ENCODE results near the gene ARFGEF3. TPM values are rescaled to one million over a fixed set of nuclear protein-coding genes. Genes with fewer than 3 reads are reported as not detected.

Gene ARFGEF3
- total RNA-seq, 2 experiments from 2014 or later: 0.07 to 0.15 TPM

DNA sequence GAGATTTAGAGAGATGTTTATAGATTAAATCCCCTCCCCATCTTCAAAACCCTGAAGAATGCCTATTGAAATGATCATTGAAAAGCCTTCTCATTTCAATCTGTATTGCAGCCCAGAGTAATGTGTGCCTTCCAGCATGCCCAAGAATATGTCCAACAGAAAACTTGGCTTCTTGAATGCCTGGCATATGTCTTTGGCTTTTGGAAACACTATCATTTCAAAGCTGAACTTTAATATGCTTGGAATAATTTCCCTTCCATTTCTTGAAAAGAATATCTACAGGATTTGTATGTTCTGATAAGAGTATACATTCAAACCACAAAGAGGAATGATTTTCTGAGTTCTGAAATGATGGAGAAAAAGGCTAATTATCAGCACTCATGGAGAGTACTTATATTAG is 68.5 kb downstream of the ARFGEF3 start:
- ATAC-seq (no peak), DNase-seq (no peak)
- H3K9me3 Mint-ChIP-seq (ENCODE audit: low read depth): no peaks in the 10 kb centered on the region
- no peaks in the 10 kb centered on the region for H3K4me1 Mint-ChIP-seq
- no peak overlapping the region for H3K4me3 Mint-ChIP-seq
- no peak overlapping the region for H3K27ac Mint-ChIP-seq
- H3K27me3 Mint-ChIP-seq: peaks cover 22% of the 10 kb centered on the region
- H3K36me3 Mint-ChIP-seq: no peaks in the 10 kb centered on the region
- CTCF ChIA-PET: no interaction called here

DNA sequence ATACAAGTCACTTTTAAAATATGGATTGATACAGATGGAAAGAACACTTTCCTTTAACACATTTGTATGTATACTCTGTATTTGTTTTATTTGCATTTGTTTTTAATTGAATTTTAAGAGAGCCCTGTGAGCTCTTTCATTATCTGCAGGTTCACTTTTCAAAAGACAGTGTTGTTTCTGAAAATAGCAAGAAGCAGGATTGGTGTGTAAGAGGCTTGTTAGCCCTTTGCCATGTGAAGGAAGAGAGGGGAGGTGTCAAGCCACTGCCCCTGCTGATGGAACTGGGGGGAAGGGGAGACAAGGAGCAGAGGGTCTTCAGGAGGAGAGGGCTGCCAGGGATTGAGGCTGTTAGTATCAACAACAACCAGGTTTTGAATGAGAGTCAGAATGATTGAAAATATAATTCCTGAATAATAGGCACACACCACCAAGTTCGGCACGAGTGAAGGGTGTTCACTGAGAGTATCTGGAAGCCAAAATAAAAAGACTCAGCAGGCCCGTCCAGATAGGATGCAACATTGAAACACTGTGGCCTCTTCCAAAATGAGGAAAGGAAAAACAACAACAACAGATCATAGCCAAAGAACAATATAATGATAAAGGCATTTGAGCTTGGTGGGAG is 69.1 kb downstream of the ARFGEF3 start:
- Mint-ChIP-seq H3K27me3 (peaks cover 20% of the 10 kb centered on the region), H3K9me3 (ENCODE audit: low read depth) (no peaks in the 10 kb centered on the region), H3K4me1 (no peaks in the 10 kb centered on the region), H3K4me3 (no peak overlapping the region), H3K36me3 (no peaks in the 10 kb centered on the region), H3K27ac (no peak overlapping the region)
- CTCF ChIA-PET: no interaction called here
- ATAC-seq: no peak
- DNase-seq: no peak

DNA sequence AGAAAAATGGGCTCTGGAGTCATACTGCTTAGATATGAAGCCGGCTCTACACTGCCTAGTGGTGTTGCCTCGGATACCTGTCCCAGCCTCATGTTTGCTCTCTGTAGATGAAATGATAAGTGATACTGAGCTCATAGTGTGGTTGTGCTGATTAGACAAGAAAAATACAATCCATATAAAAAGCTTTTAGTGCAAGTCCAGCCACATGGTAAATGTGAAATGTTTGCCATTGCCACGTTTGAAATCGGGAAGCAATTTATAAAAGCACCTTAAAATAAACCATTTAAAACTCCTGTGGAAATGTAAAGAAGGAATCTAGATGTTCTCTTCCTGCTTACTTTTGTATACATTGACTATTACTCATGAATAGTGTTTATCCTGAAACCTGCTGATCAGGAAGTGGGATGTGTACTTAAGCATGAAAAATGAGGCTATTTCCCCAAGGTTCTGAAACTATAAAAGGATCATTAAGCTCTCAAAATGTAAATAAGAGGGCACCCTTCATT is 69.7 kb downstream of the ARFGEF3 start:
- no peak for ATAC-seq
- Mint-ChIP-seq H3K27ac (no peak overlapping the region), H3K27me3 (peaks cover 20% of the 10 kb centered on the region)

DNA sequence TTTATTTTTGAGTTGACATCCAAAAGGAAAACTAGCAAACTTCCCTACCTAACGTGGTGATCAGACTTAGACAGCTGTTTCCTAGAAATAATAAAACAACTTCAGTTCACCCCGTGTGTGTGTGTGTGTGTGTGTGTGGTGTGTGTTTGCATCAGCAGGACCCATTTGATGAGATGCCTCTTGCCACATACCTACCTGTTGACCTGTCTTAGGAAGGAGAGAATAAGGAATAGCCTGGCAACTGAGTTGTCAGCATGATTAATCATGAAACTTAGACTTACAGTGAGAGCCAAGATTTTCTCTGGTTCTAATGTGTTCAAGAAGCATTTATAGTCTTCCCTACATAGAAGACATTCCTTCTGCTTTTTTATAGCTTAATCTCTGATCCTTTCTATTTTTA is 72.6 kb downstream of the ARFGEF3 start:
- H3K4me1 Mint-ChIP-seq: no peaks in the 10 kb centered on the region
- ATAC-seq (no peak), DNase-seq (no peak)
- H3K27ac Mint-ChIP-seq: no peak overlapping the region
- no peaks in the 10 kb centered on the region for H3K9me3 Mint-ChIP-seq (ENCODE audit: low read depth)
- no peak overlapping the region for H3K4me3 Mint-ChIP-seq
- H3K36me3 Mint-ChIP-seq: no peaks in the 10 kb centered on the region
- CTCF ChIA-PET: no interaction called here
- H3K27me3 Mint-ChIP-seq: peaks cover 18% of the 10 kb centered on the region

More for the DNA sequence above, 69.7 kb downstream of the ARFGEF3 start:
- no peak for DNase-seq
- H3K4me3 Mint-ChIP-seq: no peak overlapping the region
- H3K4me1 Mint-ChIP-seq: no peaks in the 10 kb centered on the region
- no peaks in the 10 kb centered on the region for H3K9me3 Mint-ChIP-seq (ENCODE audit: low read depth)
- CTCF ChIA-PET: no interaction called here
- H3K36me3 Mint-ChIP-seq: no peaks in the 10 kb centered on the region

DNA sequence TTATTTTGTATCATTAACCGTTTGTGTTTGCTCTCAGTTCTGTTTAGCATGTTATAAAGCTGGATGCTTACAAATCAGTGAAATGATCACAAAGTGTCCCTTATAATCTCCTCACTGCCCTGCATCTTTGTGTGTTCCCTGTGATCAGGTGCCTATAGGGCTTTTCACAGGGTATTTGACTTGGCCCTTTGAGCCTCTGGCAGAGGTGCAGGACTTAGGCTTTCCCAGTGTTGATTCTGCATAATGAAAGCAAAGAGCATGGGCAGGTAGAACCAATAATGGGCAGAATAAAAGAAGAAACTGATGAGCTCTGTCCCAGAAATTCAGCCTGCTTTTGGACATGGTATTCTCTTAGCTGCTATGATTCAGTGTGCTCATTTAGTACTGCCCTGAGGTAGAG is 73.5 kb downstream of the ARFGEF3 start:
- Mint-ChIP-seq H3K27me3 (peaks cover 18% of the 10 kb centered on the region), H3K27ac (no peak overlapping the region), H3K4me3 (no peak overlapping the region), H3K9me3 (ENCODE audit: low read depth) (no peaks in the 10 kb centered on the region), H3K36me3 (no peaks in the 10 kb centered on the region), H3K4me1 (no peaks in the 10 kb centered on the region)
- no peak for ATAC-seq
- DNase-seq: no peak
- CTCF ChIA-PET: interaction anchor here (0.6 kb wide), 1 partner anchor 406 kb away, joined by 4 read pairs; no protein-coding TSS in a partner anchor

DNA sequence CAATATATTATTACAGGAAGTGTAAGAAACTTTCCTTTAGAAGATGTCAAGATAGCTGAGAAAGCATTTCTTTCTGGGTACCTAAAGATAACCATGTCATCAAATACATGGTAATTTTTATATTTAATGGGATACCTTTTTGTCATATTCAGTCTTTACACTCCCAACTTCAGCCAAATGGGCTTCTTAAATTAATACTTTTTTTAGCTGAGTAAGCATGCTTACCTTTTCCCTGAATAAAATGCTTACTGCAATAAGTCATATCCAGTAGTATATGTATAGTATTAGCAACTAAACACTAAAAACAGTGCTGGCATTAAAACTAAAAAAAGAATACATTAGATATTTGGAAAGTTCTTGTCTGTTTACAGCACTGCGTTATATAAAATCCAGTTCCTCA is 74.0 kb downstream of the ARFGEF3 start:
- H3K27ac Mint-ChIP-seq: no peak overlapping the region
- no peaks in the 10 kb centered on the region for H3K9me3 Mint-ChIP-seq (ENCODE audit: low read depth)
- DNase-seq (no peak), ATAC-seq (no peak)
- H3K4me3 Mint-ChIP-seq: no peak overlapping the region
- H3K4me1 Mint-ChIP-seq: no peaks in the 10 kb centered on the region
- CTCF ChIA-PET: no interaction called here
- peaks cover 17% of the 10 kb centered on the region for H3K27me3 Mint-ChIP-seq
- H3K36me3 Mint-ChIP-seq: no peaks in the 10 kb centered on the region

DNA sequence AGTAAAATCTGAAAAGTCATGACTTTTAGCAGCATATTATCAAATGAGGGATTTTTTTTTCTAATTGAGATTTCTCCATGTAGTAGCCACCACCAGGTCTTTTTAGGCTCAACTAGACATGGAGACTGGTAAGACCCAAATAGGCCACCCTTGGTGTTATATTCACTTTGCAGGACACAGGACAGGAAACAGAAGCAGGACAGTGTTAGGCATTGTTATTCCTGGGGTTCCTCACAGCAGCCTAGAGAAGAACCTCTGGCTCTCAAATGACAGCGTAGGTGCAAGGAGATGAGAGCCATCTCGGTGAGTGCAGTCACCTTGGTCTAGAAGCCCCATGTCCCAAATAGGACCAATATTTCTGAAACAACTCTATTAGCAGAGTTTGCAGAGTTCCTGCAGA is 75.7 kb downstream of the ARFGEF3 start:
- CTCF ChIA-PET: interaction anchor here (1.3 kb wide), 1 partner anchor 121 kb away, joined by 3 read pairs; no protein-coding TSS in a partner anchor
- H3K4me1 Mint-ChIP-seq: no peaks in the 10 kb centered on the region
- ATAC-seq (no peak), DNase-seq (no peak)
- peaks cover 9% of the 10 kb centered on the region for H3K27me3 Mint-ChIP-seq
- H3K4me3 Mint-ChIP-seq: no peak overlapping the region
- no peak overlapping the region for H3K27ac Mint-ChIP-seq
- no peaks in the 10 kb centered on the region for H3K36me3 Mint-ChIP-seq
- no peaks in the 10 kb centered on the region for H3K9me3 Mint-ChIP-seq (ENCODE audit: low read depth)

DNA sequence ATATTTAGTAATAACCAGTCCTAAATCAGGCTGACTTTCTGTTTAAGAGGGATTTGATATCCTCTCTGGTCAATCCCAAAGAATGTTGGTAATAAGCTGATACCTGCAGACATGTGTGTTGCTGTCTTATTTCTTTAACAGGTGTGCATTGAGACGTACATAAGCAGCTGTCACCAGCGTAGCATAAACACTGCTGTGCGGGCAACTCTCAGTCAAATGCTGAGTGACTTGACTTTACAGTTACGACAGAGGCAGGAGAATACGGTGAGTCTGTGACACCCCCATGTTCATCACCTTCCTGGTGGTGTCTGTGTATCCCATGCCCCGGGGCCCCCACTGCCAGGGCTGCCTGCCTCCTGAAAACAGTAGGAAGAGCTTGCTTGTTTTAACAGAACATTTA is 76.6 kb downstream of the ARFGEF3 start:
- Mint-ChIP-seq H3K9me3 (ENCODE audit: low read depth) (no peaks in the 10 kb centered on the region), H3K27me3 (peaks cover 16% of the 10 kb centered on the region), H3K4me3 (no peak overlapping the region), H3K27ac (no peak overlapping the region), H3K36me3 (no peaks in the 10 kb centered on the region), H3K4me1 (no peaks in the 10 kb centered on the region)
- DNase-seq: no peak
- CTCF ChIA-PET: interaction anchor here (1.3 kb wide), 1 partner anchor 122 kb away, joined by 3 read pairs; no protein-coding TSS in a partner anchor
- ATAC-seq: no peak

DNA sequence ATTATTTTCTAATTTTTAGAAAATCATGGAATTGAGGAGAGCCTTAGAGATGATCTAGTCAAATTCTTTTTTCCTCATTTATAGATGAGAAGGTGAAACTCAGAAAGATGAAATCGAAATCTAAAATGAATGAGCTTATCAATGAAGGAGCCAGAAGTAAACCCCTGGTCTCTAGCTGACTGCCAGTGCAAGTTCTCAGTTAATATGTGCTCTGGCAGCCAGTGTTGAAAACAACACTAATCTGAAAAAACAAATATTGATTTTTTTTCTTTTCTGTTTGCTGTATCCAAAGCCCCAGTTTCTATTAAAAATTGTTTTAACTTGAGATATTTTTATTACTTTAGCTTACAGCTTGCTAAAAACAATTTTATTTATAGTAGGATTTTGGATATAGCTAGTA is 78.0 kb downstream of the ARFGEF3 start:
- no peak for ATAC-seq
- Mint-ChIP-seq H3K36me3 (no peaks in the 10 kb centered on the region), H3K4me3 (no peak overlapping the region), H3K4me1 (no peaks in the 10 kb centered on the region), H3K27ac (no peak overlapping the region), H3K9me3 (ENCODE audit: low read depth) (no peaks in the 10 kb centered on the region), H3K27me3 (peaks cover 20% of the 10 kb centered on the region)
- DNase-seq: no peak
- CTCF ChIA-PET: no interaction called here

DNA sequence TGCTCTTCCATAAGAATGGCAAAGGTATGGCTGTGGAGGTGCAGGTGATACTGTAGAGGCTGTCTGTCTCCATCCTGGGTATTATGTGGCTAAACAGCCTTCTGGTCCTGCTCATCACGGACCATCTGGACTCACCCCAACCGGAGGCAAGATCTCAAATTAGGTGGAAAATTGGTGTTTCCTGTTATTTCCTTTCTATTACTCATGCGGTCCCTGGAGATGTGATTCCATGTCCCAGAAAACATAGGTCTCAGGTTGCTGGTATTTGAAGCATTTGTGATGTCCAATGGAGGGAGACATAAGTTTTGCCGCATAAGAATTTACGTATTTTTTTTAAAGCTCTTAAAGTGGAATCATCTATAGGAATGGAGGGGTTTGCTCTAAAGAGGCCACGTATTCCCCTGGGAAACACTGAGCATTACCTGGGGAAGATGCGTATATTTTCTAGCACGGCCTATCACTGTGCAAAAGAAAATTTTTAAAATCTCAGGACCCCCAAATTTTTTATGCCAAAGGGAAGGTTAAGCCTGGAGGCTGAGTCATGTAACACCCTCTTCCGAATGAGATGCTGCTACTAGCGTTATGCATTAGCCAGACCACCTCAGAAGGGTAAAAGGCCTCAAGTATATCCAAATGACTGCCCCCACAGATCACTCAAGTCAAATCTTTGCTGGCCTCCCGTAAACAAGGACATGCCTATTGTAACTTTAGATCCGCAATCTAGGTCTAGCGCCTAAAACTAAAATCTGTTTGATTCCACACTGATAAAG is 78.9 kb downstream of the ARFGEF3 start:
- no peaks in the 10 kb centered on the region for H3K36me3 Mint-ChIP-seq
- H3K27me3 Mint-ChIP-seq: peaks cover 20% of the 10 kb centered on the region
- no peak overlapping the region for H3K4me3 Mint-ChIP-seq
- no peaks in the 10 kb centered on the region for H3K4me1 Mint-ChIP-seq
- no peak for ATAC-seq
- DNase-seq: no peak
- H3K9me3 Mint-ChIP-seq (ENCODE audit: low read depth): no peaks in the 10 kb centered on the region
- CTCF ChIA-PET: no interaction called here
- H3K27ac Mint-ChIP-seq: no peak overlapping the region

DNA sequence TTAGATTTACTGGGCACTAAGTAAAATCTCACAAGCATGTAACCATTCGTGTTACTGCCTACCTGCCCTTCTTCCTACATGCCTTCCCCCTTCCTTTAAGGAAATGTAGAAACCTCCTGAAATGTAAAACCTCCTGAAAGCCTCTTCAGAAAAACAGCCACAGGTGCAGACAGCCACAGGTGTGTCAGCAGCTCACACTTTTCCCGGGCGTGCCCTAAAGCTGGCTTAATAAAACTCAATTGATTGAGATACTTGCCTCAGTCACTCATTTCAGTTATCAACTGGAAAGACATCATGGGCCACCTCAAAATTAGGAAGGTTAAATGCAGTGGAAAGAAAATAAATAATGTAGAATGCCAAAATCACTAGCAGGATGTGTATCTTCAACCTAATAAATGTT is 79.6 kb downstream of the ARFGEF3 start:
- Mint-ChIP-seq H3K4me1 (no peaks in the 10 kb centered on the region), H3K27me3 (peaks cover 21% of the 10 kb centered on the region), H3K9me3 (ENCODE audit: low read depth) (no peaks in the 10 kb centered on the region), H3K27ac (no peak overlapping the region), H3K36me3 (no peaks in the 10 kb centered on the region), H3K4me3 (no peak overlapping the region)
- CTCF ChIA-PET: no interaction called here
- no peak for ATAC-seq
- no peak for DNase-seq

DNA sequence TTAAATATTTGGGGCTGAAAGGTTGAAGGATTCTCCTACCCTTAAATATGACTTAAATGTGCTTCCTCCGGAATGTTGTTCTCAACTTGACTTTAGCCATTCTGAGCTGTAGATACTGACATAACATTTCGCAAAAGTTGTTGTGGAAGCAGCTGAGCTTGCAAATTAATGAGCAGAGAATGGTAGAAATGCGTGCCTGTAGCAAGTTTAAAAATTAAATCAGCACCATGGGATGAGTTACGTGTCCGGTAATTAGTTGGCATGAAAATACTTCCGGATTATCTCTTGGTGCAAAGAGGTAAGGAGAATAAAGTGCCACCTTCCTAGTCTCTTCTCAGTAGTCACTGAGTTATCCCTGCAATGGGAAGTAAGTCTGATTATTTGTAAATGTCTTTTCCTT is 80.2 kb downstream of the ARFGEF3 start:
- peaks cover 21% of the 10 kb centered on the region for H3K27me3 Mint-ChIP-seq
- no peaks in the 10 kb centered on the region for H3K36me3 Mint-ChIP-seq

DNA sequence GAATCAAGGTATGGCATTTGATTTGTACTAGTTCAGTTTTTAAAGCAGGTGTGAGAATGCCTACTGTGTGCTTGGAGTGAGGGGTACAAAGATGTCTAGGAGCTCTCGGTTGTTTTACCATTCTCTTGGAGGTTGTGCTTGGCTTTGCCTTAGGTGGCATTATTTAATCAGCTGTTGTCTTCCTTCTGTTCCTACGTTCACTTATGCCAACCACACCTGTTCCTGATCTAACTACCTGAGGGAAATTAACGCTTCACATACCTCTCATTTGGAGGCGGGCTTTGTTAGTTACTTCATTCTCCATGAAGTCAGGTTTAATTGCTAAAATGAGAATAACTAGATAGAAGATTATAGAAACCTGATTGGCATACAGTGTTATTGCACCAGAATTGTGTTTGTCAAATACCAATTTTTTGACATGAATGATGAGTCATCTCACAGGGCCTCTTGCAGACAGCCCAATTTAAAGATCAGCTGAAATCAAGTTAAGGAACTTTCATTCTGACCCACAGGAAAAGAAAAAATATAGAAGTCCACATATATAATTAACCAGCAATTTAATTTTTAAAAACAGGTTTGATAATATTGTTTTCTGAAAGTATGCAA is 81.4 kb downstream of the ARFGEF3 start:
- Mint-ChIP-seq H3K27me3 (peaks cover 19% of the 10 kb centered on the region), H3K9me3 (ENCODE audit: low read depth) (no peaks in the 10 kb centered on the region), H3K4me1 (no peaks in the 10 kb centered on the region), H3K27ac (no peak overlapping the region), H3K36me3 (no peaks in the 10 kb centered on the region), H3K4me3 (no peak overlapping the region)
- DNase-seq (no peak), ATAC-seq (no peak)
- CTCF ChIA-PET: no interaction called here

More for the DNA sequence above, 80.2 kb downstream of the ARFGEF3 start:
- Mint-ChIP-seq H3K27ac (no peak overlapping the region), H3K9me3 (ENCODE audit: low read depth) (no peaks in the 10 kb centered on the region), H3K4me1 (no peaks in the 10 kb centered on the region), H3K4me3 (no peak overlapping the region)
- DNase-seq (no peak), ATAC-seq (no peak)
- CTCF ChIA-PET: no interaction called here

DNA sequence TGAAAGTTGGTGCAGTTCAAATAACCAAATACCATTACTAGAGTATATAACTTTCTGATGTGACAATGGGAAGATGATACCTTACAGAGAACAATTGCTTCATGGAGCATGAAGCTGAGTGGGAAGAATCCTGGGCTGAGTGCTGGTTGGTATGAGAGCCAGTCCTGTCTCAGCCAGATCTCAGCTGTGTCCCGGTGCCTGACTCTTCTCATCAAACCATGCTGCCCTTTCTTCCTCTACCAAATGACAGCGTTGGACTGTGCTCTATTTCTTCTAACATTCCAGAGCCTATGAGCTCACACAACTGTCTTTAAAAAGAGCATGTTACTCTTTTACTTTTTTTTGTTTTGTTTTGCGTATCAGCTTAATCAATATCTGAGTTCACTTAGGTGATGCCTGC is 84.0 kb downstream of the ARFGEF3 start:
- ATAC-seq (no peak), DNase-seq (no peak)
- no peaks in the 10 kb centered on the region for H3K36me3 Mint-ChIP-seq
- H3K9me3 Mint-ChIP-seq (ENCODE audit: low read depth): no peaks in the 10 kb centered on the region
- H3K4me3 Mint-ChIP-seq: no peak overlapping the region
- no peak overlapping the region for H3K27ac Mint-ChIP-seq
- peaks cover 22% of the 10 kb centered on the region for H3K27me3 Mint-ChIP-seq
- no peaks in the 10 kb centered on the region for H3K4me1 Mint-ChIP-seq
- CTCF ChIA-PET: no interaction called here
